Measurements from ENCODE around the gene GYPC. TPM values are rescaled to one million over a fixed set of nuclear protein-coding genes. Genes with fewer than 3 reads are reported as not detected.

The GYPC gene
- total RNA-seq, 3 donors from 2014 or later, result 6.3 to 67.8 (median 14.3) TPM

- no peak for TF ChIP-seq CTCF (IDR thresholded peaks at IDR 0.05)
- DNase-seq (no peak), ATAC-seq (no peak)
- Histone ChIP-seq H3K4me1 (ENCODE audit: low read depth) (no peaks in the 10 kb centered on the region), H3K4me3 (no peak overlapping the region), H3K36me3 (ENCODE audit: low read depth) (no peaks in the 10 kb centered on the region), H3K9me3 (peaks cover 5% of the 10 kb centered on the region)
- intact Hi-C loops (cut with DNase I, micrococcal nuclease), result no loop called here
Observed at GRCh38 chr2:126679094-126679713, 23.2 kb downstream of the GYPC start.

- ATAC-seq, result no peak
- Histone ChIP-seq H3K36me3 (ENCODE audit: low read depth) (no peaks in the 10 kb centered on the region), H3K4me3 (no peak overlapping the region), H3K4me1 (ENCODE audit: low read depth) (no peaks in the 10 kb centered on the region), H3K9me3 (no peaks in the 10 kb centered on the region)
- intact Hi-C loops (cut with DNase I, micrococcal nuclease), result no loop called here
- DNase-seq, result no peak
- TF ChIP-seq CTCF (IDR thresholded peaks at IDR 0.05), result no peak
Observed at GRCh38 chr2:126681505-126681904, 25.5 kb downstream of the GYPC start.

- no peaks in the 10 kb centered on the region for H3K36me3 ChIP-seq (ENCODE audit: low read depth)
- H3K4me1 ChIP-seq (ENCODE audit: low read depth), result no peaks in the 10 kb centered on the region
- TF ChIP-seq CTCF (IDR thresholded peaks at IDR 0.05), result no peak
- no peak for ATAC-seq
- no peak for DNase-seq
- H3K9me3 ChIP-seq, result no peaks in the 10 kb centered on the region
- intact Hi-C loops (cut with DNase I, micrococcal nuclease), result no loop called here
- no peak overlapping the region for H3K4me3 ChIP-seq
Observed at GRCh38 chr2:126685629-126686028, 29.7 kb downstream of the GYPC start.

GRCh38 chr2:126686286-126686685 lies 30.3 kb downstream of the GYPC start:
- TF ChIP-seq CTCF (IDR thresholded peaks at IDR 0.05), result no peak
- Histone ChIP-seq H3K4me1 (ENCODE audit: low read depth) (no peaks in the 10 kb centered on the region), H3K36me3 (ENCODE audit: low read depth) (no peaks in the 10 kb centered on the region), H3K9me3 (no peaks in the 10 kb centered on the region), H3K4me3 (no peak overlapping the region)
- no peak for ATAC-seq
- intact Hi-C loops (cut with DNase I, micrococcal nuclease), result no loop called here
- no peak for DNase-seq

- no peak for ATAC-seq
- no peaks in the 10 kb centered on the region for H3K9me3 ChIP-seq
- H3K4me3 ChIP-seq, result no peak overlapping the region
- TF ChIP-seq CTCF (IDR thresholded peaks at IDR 0.05), result no peak
- no peaks in the 10 kb centered on the region for H3K4me1 ChIP-seq (ENCODE audit: low read depth)
- no peak for DNase-seq
- no peaks in the 10 kb centered on the region for H3K36me3 ChIP-seq (ENCODE audit: low read depth)
- intact Hi-C loops (cut with DNase I, micrococcal nuclease), result no loop called here
Observed at GRCh38 chr2:126686841-126687485, 31.0 kb downstream of the GYPC start.
